HepG2 (cell line): ENCODE data around the gene ABCA13. TPM values are rescaled to one million over a fixed set of nuclear protein-coding genes. Genes with fewer than 3 reads are reported as not detected.

Source experiments
- ATAC-seq: fragments of 200-7000 bp; cut with Tn5 transposase; 3 replicates; pipeline ENCODE4 v1.9.1; 2020; ENCODE audit warnings: mild to moderate bottlenecking, moderate library complexity
- BruUV-seq: library from RNA; stranded (reverse); fragments of 400-500 nt; replicated peaks from 2 replicates; lab custom pipeline; 2021; lab: Mats Ljungman, UMichigan
- CTCF ChIA-PET: fragments of 300-600 bp; formaldehyde crosslinking; extraction: SDS; loops from one replicate; lab custom pipeline; 2021; ENCODE audit warnings: low total read pairs, inconsistent platforms, low intra/inter-chr PET ratio; lab: Yijun Ruan, JAX
- POLR2A ChIA-PET: fragments of 350-600 bp; sonication (Branson Sonifier 250); formaldehyde crosslinking; loops from one replicate; lab custom pipeline; 2020; ENCODE audit warnings: antibody characterized with exemption, inconsistent platforms; lab: Yijun Ruan, JAX
- DNase-seq: peaks from one replicate; pipeline ENCODE4 v3.0.0-alpha.2; 2015; ENCODE audit warnings: low spot score
- FAIRE-seq: peaks from 3 replicates; lab custom pipeline; 2011; peaks lifted over from hg19 to GRCh38; lab: Jason Lieb, UNC
- H2AFZ ChIP-seq: one replicate; pipeline ENCODE4 v1.6.1; 2011; ENCODE audit warnings: low read length, inconsistent platforms
- H3K27ac ChIP-seq: fragments of 300-600 bp; 3 replicates; pipeline ENCODE4 v1.8.0; 2011; ENCODE audit warnings: mixed run types, mild to moderate bottlenecking, mixed read lengths, low read length, inconsistent platforms; ENCODE audit not compliant: insufficient read depth; ENCODE audit errors: extremely low read length
- H3K27me3 ChIP-seq, 2 experiments: fragments of 200-600 bp in 1 of 2; 2 replicates in 1 of 2; 3 replicates in 1 of 2; pipeline versions ENCODE4 v1.6.0 to v1.8.0; 2011; ENCODE audit warnings: low read length in 2 of 2, mild to moderate bottlenecking in 2 of 2, moderate library complexity in 2 of 2, inconsistent platforms in 1 of 2; ENCODE audit not compliant: insufficient read depth in 2 of 2, control insufficient read depth in 1 of 2
- H3K36me3 ChIP-seq, 2 experiments: fragments of 200-600 bp in 1 of 2; replicated peaks in 1 of 2; 2 replicates in 1 of 2; 3 replicates in 1 of 2; pipeline versions ENCODE4 v1.5.1 to v1.8.0; 2011; ENCODE audit warnings: low read length in 2 of 2, inconsistent platforms in 1 of 2; ENCODE audit not compliant: insufficient read depth in 2 of 2, control insufficient read depth in 1 of 2
- H3K4me1 ChIP-seq: 2 replicates; pipeline ENCODE4 v1.5.1; 2012; ENCODE audit warnings: low read length, inconsistent platforms; ENCODE audit not compliant: insufficient read depth
- H3K4me2 ChIP-seq: 2 replicates; pipeline ENCODE4 v1.6.0; 2011; ENCODE audit warnings: low read depth, low read length, inconsistent platforms
- H3K4me3 ChIP-seq, 3 experiments: fragments of 200-600 bp in 1 of 3; sonication (generic), shearing (Covaris generic) in 1 of 3; replicated peaks in 1 of 3; 2 replicates each; pipeline ENCODE4 v1.5.1; 2011 to 2016; ENCODE audit warnings: low read length in 3 of 3, inconsistent platforms in 2 of 3, low read depth in 2 of 3, mild to moderate bottlenecking in 2 of 3, control low read depth in 1 of 3, mixed read lengths in 1 of 3; ENCODE audit not compliant: insufficient read depth in 1 of 3
- H3K79me2 ChIP-seq: one replicate; pipeline ENCODE4 v1.6.1; 2011; ENCODE audit warnings: low read length, inconsistent platforms; ENCODE audit not compliant: insufficient read depth
- H3K9ac ChIP-seq: 2 replicates; pipeline ENCODE4 v1.6.0; 2011; ENCODE audit warnings: mild to moderate bottlenecking, low read depth, low read length, inconsistent platforms; ENCODE audit not compliant: insufficient read depth
- H3K9me3 ChIP-seq: 2 replicates; pipeline ENCODE4 v1.5.1; 2012; ENCODE audit warnings: mild to moderate bottlenecking, low read length
- H4K20me1 ChIP-seq: 2 replicates; pipeline ENCODE4 v1.6.0; 2011; ENCODE audit warnings: inconsistent platforms, mild to moderate bottlenecking, low read length, moderate library complexity; ENCODE audit not compliant: insufficient read depth
- ARID2 ChIP-seq: sonication (generic); formaldehyde crosslinking; IDR thresholded peaks from 2 replicates; pipeline ENCODE4 v1.8.1; 2022; ENCODE audit warnings: mild to moderate bottlenecking, missing genetic modification reagents, borderline replicate concordance
- ZNF20 ChIP-seq: sonication (generic); formaldehyde crosslinking; IDR thresholded peaks from 2 replicates; pipeline ENCODE4 v1.4.0; 2020; ENCODE audit warnings: mild to moderate bottlenecking, moderate library complexity, missing genetic modification reagents
- in situ Hi-C: cut with HindIII; loops from 2 replicates; pipeline ENCODE4 v1.10.0; 2017; ENCODE audit warnings: low pct_unique_long_range_greater_than_20kb; ENCODE audit not compliant: extremely low pct_ligation_motif_present
- intact Hi-C: fragments of 100-400 bp; cut with micrococcal nuclease; formaldehyde crosslinking; loops from one replicate; pipeline ENCODE4 v1.10.0; 2022; ENCODE audit not compliant: unreplicated experiment
- polyA plus RNA-seq, 8 experiments: library from polyadenylated mRNA; depleted of rRNA in 3 of 8; stranded (reverse) in 7 of 8; unstranded in 1 of 8; fragments of >200 nt; fragmentation: Illumina TruSeq in 4 of 8; extraction: Trizol in 4 of 8; gene quantifications; 2 replicates each; pipeline versions ENCODE4 v1.2.1 to v1.2.3, GENCODE V29; 2011 to 2016; ENCODE audit warnings: low read depth in 4 of 8, missing spikeins in 1 of 8, mixed read lengths in 1 of 8; ENCODE audit not compliant: insufficient read depth in 1 of 8
- total RNA-seq, 5 experiments: library from RNA; depleted of rRNA; stranded (reverse); fragments of >200 nt; fragmentation: Illumina TruSeq; extraction: Trizol; gene quantifications; 2 replicates each; pipeline ENCODE4 v1.2.3, GENCODE V29; 2016; ENCODE audit warnings: low read depth in 1 of 5
- TF ChIP-seq, protein P1 (sequence below): sonication (generic); formaldehyde crosslinking; IDR thresholded peaks from 2 replicates; pipeline ENCODE4 v1.5.1; 2020; ENCODE audit warnings: mild to moderate bottlenecking, missing genetic modification reagents, borderline replicate concordance
- TF ChIP-seq, protein P2 (sequence below): IDR thresholded peaks from 2 replicates; pipeline ENCODE4 v1.6.1; 2016; ENCODE audit warnings: mild to moderate bottlenecking, missing biosample characterization, missing genetic modification reagents

Gene ABCA13
- total and polyA plus RNA-seq, 2 of the 13 experiments (the other 11 are each of a cell fraction or from before 2014, with no cell fraction given), result 0.03 TPM; not detected in 1

DNA sequence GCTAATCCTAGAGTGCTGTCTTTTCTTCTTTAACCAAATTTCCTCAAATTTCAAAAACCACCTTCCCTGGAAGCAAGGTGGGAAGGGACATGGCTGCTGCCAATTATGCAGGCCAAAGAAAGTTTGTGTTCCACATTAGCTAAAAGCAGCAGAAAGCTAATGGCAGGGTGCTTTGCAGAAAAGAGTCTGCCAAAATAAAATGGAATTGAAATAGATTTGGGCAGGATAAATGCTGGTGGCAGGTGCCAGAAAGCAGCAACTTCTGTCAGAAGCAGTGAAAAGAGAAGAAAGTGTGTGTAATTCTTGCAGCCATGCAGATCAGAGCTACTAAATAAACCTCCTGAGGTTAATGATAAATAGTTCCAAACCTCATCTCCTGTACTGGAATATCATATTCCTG, 275.5 kb downstream of the ABCA13 start:
- no TSS peak for BruUV-seq
- Histone ChIP-seq H3K27ac (no peak overlapping the region), H3K4me2 (no peak overlapping the region), H3K9ac (no peak overlapping the region), H2AFZ (no peak overlapping the region), H3K79me2 (no peaks in the 10 kb centered on the region), H3K4me3 (no peak overlapping the region), H3K9me3 (no peaks in the 10 kb centered on the region), H3K4me1 (no peaks in the 10 kb centered on the region), H4K20me1 (no peaks in the 10 kb centered on the region), H3K27me3 (no peaks in the 10 kb centered on the region), H3K36me3 (no peaks in the 10 kb centered on the region)
- no peak for FAIRE-seq
- TF ChIP-seq ZNF20 (CRISPR knock-in tag), result no peak
- TF ChIP-seq, protein P1, sequence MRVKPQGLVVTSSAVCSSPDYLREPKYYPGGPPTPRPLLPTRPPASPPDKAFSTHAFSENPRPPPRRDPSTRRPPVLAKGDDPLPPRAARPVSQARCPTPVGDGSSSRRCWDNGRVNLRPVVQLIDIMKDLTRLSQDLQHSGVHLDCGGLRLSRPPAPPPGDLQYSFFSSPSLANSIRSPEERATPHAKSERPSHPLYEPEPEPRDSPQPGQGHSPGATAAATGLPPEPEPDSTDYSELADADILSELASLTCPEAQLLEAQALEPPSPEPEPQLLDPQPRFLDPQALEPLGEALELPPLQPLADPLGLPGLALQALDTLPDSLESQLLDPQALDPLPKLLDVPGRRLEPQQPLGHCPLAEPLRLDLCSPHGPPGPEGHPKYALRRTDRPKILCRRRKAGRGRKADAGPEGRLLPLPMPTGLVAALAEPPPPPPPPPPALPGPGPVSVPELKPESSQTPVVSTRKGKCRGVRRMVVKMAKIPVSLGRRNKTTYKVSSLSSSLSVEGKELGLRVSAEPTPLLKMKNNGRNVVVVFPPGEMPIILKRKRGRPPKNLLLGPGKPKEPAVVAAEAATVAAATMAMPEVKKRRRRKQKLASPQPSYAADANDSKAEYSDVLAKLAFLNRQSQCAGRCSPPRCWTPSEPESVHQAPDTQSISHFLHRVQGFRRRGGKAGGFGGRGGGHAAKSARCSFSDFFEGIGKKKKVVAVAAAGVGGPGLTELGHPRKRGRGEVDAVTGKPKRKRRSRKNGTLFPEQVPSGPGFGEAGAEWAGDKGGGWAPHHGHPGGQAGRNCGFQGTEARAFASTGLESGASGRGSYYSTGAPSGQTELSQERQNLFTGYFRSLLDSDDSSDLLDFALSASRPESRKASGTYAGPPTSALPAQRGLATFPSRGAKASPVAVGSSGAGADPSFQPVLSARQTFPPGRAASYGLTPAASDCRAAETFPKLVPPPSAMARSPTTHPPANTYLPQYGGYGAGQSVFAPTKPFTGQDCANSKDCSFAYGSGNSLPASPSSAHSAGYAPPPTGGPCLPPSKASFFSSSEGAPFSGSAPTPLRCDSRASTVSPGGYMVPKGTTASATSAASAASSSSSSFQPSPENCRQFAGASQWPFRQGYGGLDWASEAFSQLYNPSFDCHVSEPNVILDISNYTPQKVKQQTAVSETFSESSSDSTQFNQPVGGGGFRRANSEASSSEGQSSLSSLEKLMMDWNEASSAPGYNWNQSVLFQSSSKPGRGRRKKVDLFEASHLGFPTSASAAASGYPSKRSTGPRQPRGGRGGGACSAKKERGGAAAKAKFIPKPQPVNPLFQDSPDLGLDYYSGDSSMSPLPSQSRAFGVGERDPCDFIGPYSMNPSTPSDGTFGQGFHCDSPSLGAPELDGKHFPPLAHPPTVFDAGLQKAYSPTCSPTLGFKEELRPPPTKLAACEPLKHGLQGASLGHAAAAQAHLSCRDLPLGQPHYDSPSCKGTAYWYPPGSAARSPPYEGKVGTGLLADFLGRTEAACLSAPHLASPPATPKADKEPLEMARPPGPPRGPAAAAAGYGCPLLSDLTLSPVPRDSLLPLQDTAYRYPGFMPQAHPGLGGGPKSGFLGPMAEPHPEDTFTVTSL (CRISPR knock-in tag), result no peak
- TF ChIP-seq ARID2 (CRISPR knock-in tag), result no peak
- TF ChIP-seq, protein P2, sequence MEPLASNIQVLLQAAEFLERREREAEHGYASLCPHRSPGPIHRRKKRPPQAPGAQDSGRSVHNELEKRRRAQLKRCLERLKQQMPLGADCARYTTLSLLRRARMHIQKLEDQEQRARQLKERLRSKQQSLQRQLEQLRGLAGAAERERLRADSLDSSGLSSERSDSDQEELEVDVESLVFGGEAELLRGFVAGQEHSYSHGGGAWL (CRISPR knock-in tag), result no peak
- POLR2A ChIA-PET, result no interaction called here
- DNase-seq, result no peak
- CTCF ChIA-PET, result no interaction called here
- intact Hi-C loops, result no loop called here
- in situ Hi-C loops, result no loop called here
- no peak for ATAC-seq
